Measurements from ENCODE around the gene AMT.

The AMT gene

GRCh38 chr3:49454898-49455681 lies 32.8 kb upstream of the AMT start:
- in situ Hi-C loops (cut with MboI; ENCODE audit: low sequenced_read_pairs, unreplicated experiment): no loop called here
- no peak for DNase-seq (ENCODE audit: low spot score)
- no peak for TF ChIP-seq CTCF (IDR thresholded peaks at IDR 0.05; ENCODE audit: borderline replicate concordance, control extremely low read depth, extremely low read depth, insufficient read depth, missing control alignments)

- TF ChIP-seq CTCF (IDR thresholded peaks at IDR 0.05; ENCODE audit: borderline replicate concordance, control extremely low read depth, extremely low read depth, insufficient read depth, missing control alignments): peak; percentile 13
- peak; percentile 29 for DNase-seq (ENCODE audit: low spot score)
- in situ Hi-C loops (cut with MboI; ENCODE audit: low sequenced_read_pairs, unreplicated experiment): no loop called here
These were observed 32.2 kb upstream of the AMT start for GRCh38 chr3:49454458-49454857.

DNA sequence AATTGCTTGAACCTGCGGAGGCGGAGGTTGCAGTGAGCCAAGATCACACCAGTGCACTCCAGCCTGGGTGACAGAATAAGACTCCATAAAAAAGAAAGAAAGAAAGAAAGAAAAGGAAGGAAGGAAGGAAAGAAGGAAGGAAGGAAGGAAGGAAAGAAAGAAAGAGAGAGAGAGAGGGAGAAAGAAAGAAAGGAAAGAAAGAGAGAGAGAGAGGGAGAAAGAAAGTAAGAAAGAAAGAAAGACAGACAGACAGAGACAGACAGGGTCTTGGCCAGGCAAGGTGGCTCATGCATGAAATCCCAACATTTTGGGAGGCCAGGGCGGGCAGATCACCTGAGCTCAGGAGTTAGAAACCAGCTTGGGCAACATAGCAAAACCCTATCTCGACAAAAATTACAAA lies 31.3 kb upstream of the AMT start:
- no peak for DNase-seq (ENCODE audit: low spot score)
- in situ Hi-C loops (cut with MboI; ENCODE audit: low sequenced_read_pairs, unreplicated experiment): no loop called here
- no peak for TF ChIP-seq CTCF (IDR thresholded peaks at IDR 0.05; ENCODE audit: borderline replicate concordance, control extremely low read depth, extremely low read depth, insufficient read depth, missing control alignments)

GRCh38 chr3:49445391-49445790 lies 23.1 kb upstream of the AMT start:
- DNase-seq (ENCODE audit: low spot score): no peak
- TF ChIP-seq CTCF (IDR thresholded peaks at IDR 0.05; ENCODE audit: borderline replicate concordance, control extremely low read depth, extremely low read depth, insufficient read depth, missing control alignments): no peak
- in situ Hi-C loops (cut with MboI; ENCODE audit: low sequenced_read_pairs, unreplicated experiment): loop anchor here (25.0 kb wide), 1 partner anchor 283 kb away; the partner anchor contains the start of genes CCDC71 and KLHDC8B

GRCh38 chr3:49434731-49435130 lies 12.5 kb upstream of the AMT start:
- in situ Hi-C loops (cut with MboI; ENCODE audit: low sequenced_read_pairs, unreplicated experiment): loop anchor here (25.0 kb wide), 1 partner anchor 272 kb away; the partner anchor contains the start of genes CCDC71 and KLHDC8B
- no peak for DNase-seq (ENCODE audit: low spot score)
- no peak for TF ChIP-seq CTCF (IDR thresholded peaks at IDR 0.05; ENCODE audit: borderline replicate concordance, control extremely low read depth, extremely low read depth, insufficient read depth, missing control alignments)

DNA sequence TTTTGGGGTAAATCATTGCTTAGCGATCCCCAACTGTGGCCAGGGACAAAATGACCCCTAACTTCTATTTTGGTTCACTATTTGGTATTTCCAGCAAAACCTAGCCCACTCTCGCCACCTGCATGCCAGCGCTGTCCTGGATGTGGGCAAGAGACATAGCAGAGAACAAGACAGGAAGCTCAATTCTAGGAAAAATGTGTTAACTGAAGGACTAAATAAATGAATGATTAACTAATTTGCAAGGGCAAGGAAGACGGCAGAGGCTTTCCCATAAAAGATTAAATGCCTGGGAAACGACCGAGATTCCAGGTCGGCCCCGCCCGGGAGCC lies 6.4 kb upstream of the AMT start:
- peak; percentile 36 for DNase-seq (ENCODE audit: low spot score)
- in situ Hi-C loops (cut with MboI; ENCODE audit: low sequenced_read_pairs, unreplicated experiment): loop anchor here (25.0 kb wide), 1 partner anchor 266 kb away; the partner anchor contains the start of genes CCDC71 and KLHDC8B
- TF ChIP-seq CTCF (IDR thresholded peaks at IDR 0.05; ENCODE audit: borderline replicate concordance, control extremely low read depth, extremely low read depth, insufficient read depth, missing control alignments): no peak

Measured in GM13976 (cell line).